ENCODE data around the gene ARID5B. TPM values are rescaled to one million over a fixed set of nuclear protein-coding genes. Genes with fewer than 3 reads are reported as not detected.
A peak's percentile ranks its signal among the peaks of the same experiment; 100 is the strongest.

Gene ARID5B
- total RNA-seq, 1 donor from 2014 or later = 65.1 TPM

GRCh38 chr10:62059217-62059920, 157.9 kb downstream of the ARID5B start:
- no peaks in the 10 kb centered on the region for H3K27me3 Mint-ChIP-seq (ENCODE audit: insufficient read depth)
- H3K9me3 Mint-ChIP-seq = peaks cover 5% of the 10 kb centered on the region
- H3K4me3 Mint-ChIP-seq = no peak overlapping the region
- H3K4me1 Mint-ChIP-seq (ENCODE audit: low read depth) = peaks cover 98% of the 10 kb centered on the region
- intact Hi-C loops (cut with micrococcal nuclease) = loop anchor here (10.0 kb wide), 1 partner anchor 575 kb away; no protein-coding TSS in a partner anchor
- H3K36me3 Mint-ChIP-seq (ENCODE audit: low read depth) = peaks cover 90% of the 10 kb centered on the region
- no peak for DNase-seq (ENCODE audit: low spot score)
- peak overlapping the region; percentile 29 for H3K27ac Mint-ChIP-seq

GRCh38 chr10:62062028-62062427, 160.5 kb downstream of the ARID5B start:
- H3K9me3 Mint-ChIP-seq = peaks cover 5% of the 10 kb centered on the region
- intact Hi-C loops (cut with micrococcal nuclease) = loop anchor here (1.0 to 2.0 kb wide), 2 partner anchors 11 to 19 kb away; no protein-coding TSS in a partner anchor
- no peaks in the 10 kb centered on the region for H3K27me3 Mint-ChIP-seq (ENCODE audit: insufficient read depth)
- peak overlapping the region; percentile 85 for H3K27ac Mint-ChIP-seq
- peak overlapping the region; percentile 56 for H3K4me3 Mint-ChIP-seq
- H3K36me3 Mint-ChIP-seq (ENCODE audit: low read depth) = peaks cover 86% of the 10 kb centered on the region
- peaks cover 95% of the 10 kb centered on the region for H3K4me1 Mint-ChIP-seq (ENCODE audit: low read depth)
- DNase-seq (ENCODE audit: low spot score) = no peak

- Mint-ChIP-seq H3K27ac (peak overlapping the region; percentile 85), H3K36me3 (ENCODE audit: low read depth) (peaks cover 81% of the 10 kb centered on the region), H3K27me3 (ENCODE audit: insufficient read depth) (no peaks in the 10 kb centered on the region), H3K4me1 (ENCODE audit: low read depth) (peaks cover 90% of the 10 kb centered on the region), H3K4me3 (peak overlapping the region; percentile 13), H3K9me3 (peaks cover 5% of the 10 kb centered on the region)
- DNase-seq (ENCODE audit: low spot score) = no peak
- intact Hi-C loops (cut with micrococcal nuclease) = loop anchor here (1.0 to 2.0 kb wide), 2 partner anchors 12 to 18 kb away; no protein-coding TSS in a partner anchor
Measured at GRCh38 chr10:62062752-62063512, 161.4 kb downstream of the ARID5B start.

GRCh38 chr10:62063795-62064472, 162.4 kb downstream of the ARID5B start:
- intact Hi-C loops (cut with micrococcal nuclease) = loop anchor here (1.0 to 2.0 kb wide), 2 partner anchors 8 to 17 kb away; no protein-coding TSS in a partner anchor

GRCh38 chr10:62067560-62067959, 166.1 kb downstream of the ARID5B start:
- H3K9me3 Mint-ChIP-seq = no peaks in the 10 kb centered on the region
- H3K4me1 Mint-ChIP-seq (ENCODE audit: low read depth) = peaks cover 78% of the 10 kb centered on the region
- intact Hi-C loops (cut with micrococcal nuclease) = no loop called here
- peaks cover 73% of the 10 kb centered on the region for H3K36me3 Mint-ChIP-seq (ENCODE audit: low read depth)
- no peaks in the 10 kb centered on the region for H3K27me3 Mint-ChIP-seq (ENCODE audit: insufficient read depth)
- H3K27ac Mint-ChIP-seq = peak overlapping the region; percentile 23
- no peak overlapping the region for H3K4me3 Mint-ChIP-seq
- DNase-seq (ENCODE audit: low spot score) = no peak

More at GRCh38 chr10:62063795-62064472, 162.4 kb downstream of the ARID5B start:
- H3K4me3 Mint-ChIP-seq = peak overlapping the region; percentile 61
- H3K9me3 Mint-ChIP-seq = peaks cover 5% of the 10 kb centered on the region
- H3K27me3 Mint-ChIP-seq (ENCODE audit: insufficient read depth) = no peaks in the 10 kb centered on the region
- peaks cover 78% of the 10 kb centered on the region for H3K36me3 Mint-ChIP-seq (ENCODE audit: low read depth)
- DNase-seq (ENCODE audit: low spot score) = no peak
- peak overlapping the region; percentile 85 for H3K27ac Mint-ChIP-seq
- H3K4me1 Mint-ChIP-seq (ENCODE audit: low read depth) = peaks cover 81% of the 10 kb centered on the region

- intact Hi-C loops (cut with micrococcal nuclease) = no loop called here
- peak overlapping the region; percentile 34 for H3K27ac Mint-ChIP-seq
- no peak for DNase-seq (ENCODE audit: low spot score)
- H3K36me3 Mint-ChIP-seq (ENCODE audit: low read depth) = peaks cover 77% of the 10 kb centered on the region
- H3K27me3 Mint-ChIP-seq (ENCODE audit: insufficient read depth) = no peaks in the 10 kb centered on the region
- no peaks in the 10 kb centered on the region for H3K9me3 Mint-ChIP-seq
- peaks cover 78% of the 10 kb centered on the region for H3K4me1 Mint-ChIP-seq (ENCODE audit: low read depth)
- no peak overlapping the region for H3K4me3 Mint-ChIP-seq
Measured at GRCh38 chr10:62068464-62068863, 167.0 kb downstream of the ARID5B start.

GRCh38 chr10:62069452-62070178, 168.1 kb downstream of the ARID5B start:
- DNase-seq (ENCODE audit: low spot score) = no peak

GRCh38 chr10:62071846-62072281, 170.4 kb downstream of the ARID5B start:
- Mint-ChIP-seq H3K27ac (peak overlapping the region; percentile 81), H3K4me1 (ENCODE audit: low read depth) (peaks cover 74% of the 10 kb centered on the region), H3K27me3 (ENCODE audit: insufficient read depth) (no peaks in the 10 kb centered on the region), H3K9me3 (no peaks in the 10 kb centered on the region), H3K4me3 (no peak overlapping the region), H3K36me3 (ENCODE audit: low read depth) (peaks cover 72% of the 10 kb centered on the region)
- intact Hi-C loops (cut with micrococcal nuclease) = loop anchor here (1.0 kb wide), 2 partner anchors 8 to 9 kb away; no protein-coding TSS in a partner anchor
- DNase-seq (ENCODE audit: low spot score) = no peak

More at GRCh38 chr10:62069452-62070178, 168.1 kb downstream of the ARID5B start:
- H3K27me3 Mint-ChIP-seq (ENCODE audit: insufficient read depth) = no peaks in the 10 kb centered on the region
- peak overlapping the region; percentile 45 for H3K27ac Mint-ChIP-seq
- intact Hi-C loops (cut with micrococcal nuclease) = no loop called here
- H3K4me3 Mint-ChIP-seq = no peak overlapping the region
- H3K9me3 Mint-ChIP-seq = no peaks in the 10 kb centered on the region
- peaks cover 73% of the 10 kb centered on the region for H3K36me3 Mint-ChIP-seq (ENCODE audit: low read depth)
- H3K4me1 Mint-ChIP-seq (ENCODE audit: low read depth) = peaks cover 76% of the 10 kb centered on the region

GRCh38 chr10:62072901-62073300, 171.4 kb downstream of the ARID5B start:
- no peak overlapping the region for H3K4me3 Mint-ChIP-seq
- no peaks in the 10 kb centered on the region for H3K9me3 Mint-ChIP-seq
- no peak for DNase-seq (ENCODE audit: low spot score)
- H3K27me3 Mint-ChIP-seq (ENCODE audit: insufficient read depth) = no peaks in the 10 kb centered on the region
- H3K4me1 Mint-ChIP-seq (ENCODE audit: low read depth) = peaks cover 79% of the 10 kb centered on the region
- intact Hi-C loops (cut with micrococcal nuclease) = loop anchor here (1.0 kb wide), 2 partner anchors 8 to 9 kb away; no protein-coding TSS in a partner anchor
- peaks cover 76% of the 10 kb centered on the region for H3K36me3 Mint-ChIP-seq (ENCODE audit: low read depth)
- peak overlapping the region; percentile 40 for H3K27ac Mint-ChIP-seq

GRCh38 chr10:62073429-62073828, 171.9 kb downstream of the ARID5B start:
- no peaks in the 10 kb centered on the region for H3K9me3 Mint-ChIP-seq
- no peaks in the 10 kb centered on the region for H3K27me3 Mint-ChIP-seq (ENCODE audit: insufficient read depth)
- peaks cover 75% of the 10 kb centered on the region for H3K36me3 Mint-ChIP-seq (ENCODE audit: low read depth)
- H3K4me1 Mint-ChIP-seq (ENCODE audit: low read depth) = peaks cover 83% of the 10 kb centered on the region
- intact Hi-C loops (cut with micrococcal nuclease) = no loop called here
- H3K4me3 Mint-ChIP-seq = no peak overlapping the region
- H3K27ac Mint-ChIP-seq = peak overlapping the region; percentile 40
- DNase-seq (ENCODE audit: low spot score) = no peak

GRCh38 chr10:62075414-62075813, 173.9 kb downstream of the ARID5B start:
- Mint-ChIP-seq H3K36me3 (ENCODE audit: low read depth) (peaks cover 78% of the 10 kb centered on the region), H3K27me3 (ENCODE audit: insufficient read depth) (no peaks in the 10 kb centered on the region), H3K9me3 (peaks cover 4% of the 10 kb centered on the region), H3K27ac (peak overlapping the region; percentile 37), H3K4me3 (peak overlapping the region; percentile 19), H3K4me1 (ENCODE audit: low read depth) (peaks cover 86% of the 10 kb centered on the region)
- no peak for DNase-seq (ENCODE audit: low spot score)
- intact Hi-C loops (cut with micrococcal nuclease) = no loop called here

GRCh38 chr10:62075912-62076311, 174.4 kb downstream of the ARID5B start:
- intact Hi-C loops (cut with micrococcal nuclease) = no loop called here
- H3K4me3 Mint-ChIP-seq = no peak overlapping the region
- H3K9me3 Mint-ChIP-seq = peaks cover 4% of the 10 kb centered on the region
- H3K27ac Mint-ChIP-seq = peak overlapping the region; percentile 81
- H3K27me3 Mint-ChIP-seq (ENCODE audit: insufficient read depth) = no peaks in the 10 kb centered on the region
- peaks cover 90% of the 10 kb centered on the region for H3K4me1 Mint-ChIP-seq (ENCODE audit: low read depth)
- DNase-seq (ENCODE audit: low spot score) = no peak
- H3K36me3 Mint-ChIP-seq (ENCODE audit: low read depth) = peaks cover 80% of the 10 kb centered on the region

All from activated T-helper 1 cell treated with anti-CD3 and anti-CD28 coated beads, Interleukin-12 subunit alpha, Interleukin-12 subunit beta, Interleukin-2, Interleukin-4 antibody, amounts not matched to agents 30 ng/mL and 10 ng/mL and 1 ng/mL, durations not matched to agents 14 hours and 24 hours and 36 hours (primary cell).